NCI-H2227 (cell line): ENCODE results near the gene C17orf78.
"Not testable (repeated sequence)": the region's sequence is repeated elsewhere in the genome, so short reads cannot be mapped to it uniquely, and the experiment has no call there.

ENCODE experiments used
- DNase-seq: peaks from one replicate; lab custom pipeline; 2025; ENCODE audit not compliant: unreplicated experiment; lab: John Stamatoyannopoulos, UW

The C17orf78 gene

DNA sequence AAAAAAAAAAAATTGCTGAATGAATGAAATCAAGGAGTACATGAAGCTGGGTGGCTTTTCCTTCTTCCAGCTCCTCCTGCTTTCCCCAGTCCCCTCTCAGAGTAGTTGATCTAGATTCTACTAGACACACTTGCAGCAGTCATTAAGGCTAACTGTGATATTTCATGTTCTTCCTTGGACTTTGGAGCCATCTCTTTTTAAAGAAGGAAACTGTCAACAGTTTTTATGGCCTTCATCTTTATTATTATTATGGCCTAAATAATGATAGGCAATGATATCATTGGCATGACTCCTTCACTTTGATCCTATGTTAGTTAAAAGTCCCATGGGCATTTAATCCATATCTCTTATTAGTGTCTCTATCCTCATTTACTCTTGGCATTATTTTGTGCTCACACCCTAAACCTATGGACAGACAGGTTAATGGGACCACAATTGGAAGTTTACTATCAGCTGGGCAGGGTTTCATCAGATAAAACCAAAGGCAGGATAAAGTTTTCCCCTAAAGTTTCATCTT is 9.7 kb downstream of the C17orf78 start:
- DNase-seq, result no peak

DNA sequence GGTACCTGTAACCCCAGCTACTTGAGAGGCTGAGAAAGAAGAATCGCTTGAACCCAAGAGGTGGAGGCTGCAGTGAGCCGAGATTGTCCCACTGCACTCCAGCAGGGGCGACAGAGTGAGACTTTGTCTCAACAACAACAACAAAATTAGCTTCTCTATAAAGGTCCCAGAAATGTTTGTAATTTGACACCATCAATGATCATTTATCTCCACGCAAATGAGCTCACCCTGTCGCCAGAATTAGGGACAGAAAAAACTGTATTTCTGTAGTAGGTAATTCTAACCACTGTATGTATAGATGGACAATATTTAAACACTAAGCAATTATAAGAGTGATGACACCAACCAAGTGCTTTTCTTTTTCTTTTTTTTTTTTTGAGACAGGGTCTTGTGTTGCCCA is 10.7 kb downstream of the C17orf78 start:
- no peak for DNase-seq

GRCh38 chr17:37388266-37388665 is 12.5 kb downstream of the C17orf78 start:
- no peak for DNase-seq

- no peak for DNase-seq
Observed at GRCh38 chr17:37389160-37389559, 13.4 kb downstream of the C17orf78 start.

DNA sequence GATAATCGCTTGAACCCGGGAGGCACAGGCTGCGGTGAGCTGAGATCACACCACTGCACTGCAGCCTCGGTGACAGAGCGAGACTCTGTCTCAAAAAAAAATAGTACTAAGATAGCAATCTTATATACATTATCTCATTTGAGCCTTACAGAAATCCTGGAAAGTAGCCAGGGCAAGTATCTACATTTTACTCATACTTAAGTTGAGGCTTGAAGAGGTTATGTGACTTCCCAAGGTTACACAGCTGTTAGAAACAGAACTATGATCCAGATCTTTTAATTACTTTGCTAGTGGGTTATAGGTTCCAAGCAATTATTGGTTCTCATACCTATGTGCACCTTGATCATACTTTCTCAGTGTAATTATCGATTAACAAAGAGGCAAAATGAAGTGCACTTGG is 15.4 kb downstream of the C17orf78 start:
- DNase-seq, result no peak

DNA sequence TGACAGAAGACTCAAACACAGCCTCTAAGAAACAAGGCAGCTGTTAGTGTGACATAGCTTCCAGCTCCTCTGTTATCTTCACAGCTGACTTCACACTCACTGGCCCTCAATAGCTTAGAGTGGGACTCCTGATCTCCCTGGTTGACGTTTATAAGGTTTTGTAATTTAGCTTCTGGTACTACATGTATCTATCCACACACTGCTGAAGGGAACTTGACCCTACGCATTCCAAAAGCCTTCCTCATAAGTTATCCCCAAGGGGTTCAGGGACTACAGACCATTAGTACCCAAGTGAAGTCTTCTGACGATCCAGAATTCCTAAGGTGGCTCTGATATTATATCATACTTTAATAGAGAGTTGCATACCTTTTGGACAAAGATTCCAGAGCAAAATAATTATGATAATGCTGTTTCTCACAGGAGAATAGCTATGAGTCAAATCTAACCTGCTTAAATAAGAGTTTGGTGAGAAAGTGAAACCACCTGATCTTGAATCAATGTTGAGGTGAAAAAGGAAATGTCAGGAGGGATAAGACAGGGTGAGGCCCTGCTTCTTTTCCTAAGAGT is 16.3 kb downstream of the C17orf78 start:
- DNase-seq, result no peak

GRCh38 chr17:37393352-37393751 is 17.6 kb downstream of the C17orf78 start:
- DNase-seq, result no peak

DNA sequence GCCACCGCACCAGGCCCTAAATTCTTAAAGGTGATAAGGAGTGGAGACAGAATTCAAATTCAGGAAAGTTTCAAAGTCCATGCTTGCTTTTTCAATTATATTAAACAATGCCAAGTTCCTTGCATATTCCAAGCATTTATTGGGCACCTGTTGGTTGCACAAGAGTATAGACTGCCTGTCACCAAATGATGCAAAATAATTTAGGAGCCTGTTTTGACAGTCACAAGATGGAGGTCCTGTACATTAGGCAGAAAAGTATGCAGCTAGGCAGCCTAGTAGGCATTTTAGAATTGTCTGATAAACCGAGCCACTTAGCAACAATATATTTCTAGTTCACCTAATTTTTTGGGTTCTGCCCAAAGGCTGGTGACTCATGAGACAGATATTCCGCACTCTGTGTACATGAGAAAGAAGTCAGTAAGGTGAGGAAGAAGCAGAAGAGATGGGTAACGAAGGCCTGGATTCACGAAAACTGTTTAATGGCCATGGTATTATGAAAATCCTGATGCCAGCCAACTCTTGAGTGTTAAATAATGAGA is 23.5 kb downstream of the C17orf78 start:
- DNase-seq, result no peak

GRCh38 chr17:37400505-37400904 is 24.7 kb downstream of the C17orf78 start:
- no peak for DNase-seq

DNA sequence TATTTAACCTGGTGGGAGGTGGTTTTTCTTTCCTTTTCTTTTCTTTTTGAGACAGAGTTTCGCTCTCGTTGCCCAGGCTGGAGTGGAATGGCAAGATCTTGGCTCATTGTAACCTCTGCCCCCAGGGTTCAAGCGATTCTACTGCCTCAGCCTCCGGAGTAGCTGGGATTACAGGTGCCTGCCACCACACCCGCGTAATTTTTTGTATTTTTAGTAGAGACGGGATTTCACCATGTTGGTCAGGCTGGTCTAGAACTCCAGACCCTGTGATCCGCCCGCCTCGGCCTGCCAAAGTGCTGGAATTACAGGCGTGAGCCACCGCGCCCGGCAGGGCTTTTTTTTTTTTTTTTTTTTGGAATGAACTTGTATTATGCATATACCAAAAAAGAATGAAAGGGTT is 29.7 kb downstream of the C17orf78 start:
- not testable (repeated sequence) for DNase-seq

- DNase-seq, result peak; percentile 49
Observed at GRCh38 chr17:37405955-37406634, 30.3 kb downstream of the C17orf78 start.

DNA sequence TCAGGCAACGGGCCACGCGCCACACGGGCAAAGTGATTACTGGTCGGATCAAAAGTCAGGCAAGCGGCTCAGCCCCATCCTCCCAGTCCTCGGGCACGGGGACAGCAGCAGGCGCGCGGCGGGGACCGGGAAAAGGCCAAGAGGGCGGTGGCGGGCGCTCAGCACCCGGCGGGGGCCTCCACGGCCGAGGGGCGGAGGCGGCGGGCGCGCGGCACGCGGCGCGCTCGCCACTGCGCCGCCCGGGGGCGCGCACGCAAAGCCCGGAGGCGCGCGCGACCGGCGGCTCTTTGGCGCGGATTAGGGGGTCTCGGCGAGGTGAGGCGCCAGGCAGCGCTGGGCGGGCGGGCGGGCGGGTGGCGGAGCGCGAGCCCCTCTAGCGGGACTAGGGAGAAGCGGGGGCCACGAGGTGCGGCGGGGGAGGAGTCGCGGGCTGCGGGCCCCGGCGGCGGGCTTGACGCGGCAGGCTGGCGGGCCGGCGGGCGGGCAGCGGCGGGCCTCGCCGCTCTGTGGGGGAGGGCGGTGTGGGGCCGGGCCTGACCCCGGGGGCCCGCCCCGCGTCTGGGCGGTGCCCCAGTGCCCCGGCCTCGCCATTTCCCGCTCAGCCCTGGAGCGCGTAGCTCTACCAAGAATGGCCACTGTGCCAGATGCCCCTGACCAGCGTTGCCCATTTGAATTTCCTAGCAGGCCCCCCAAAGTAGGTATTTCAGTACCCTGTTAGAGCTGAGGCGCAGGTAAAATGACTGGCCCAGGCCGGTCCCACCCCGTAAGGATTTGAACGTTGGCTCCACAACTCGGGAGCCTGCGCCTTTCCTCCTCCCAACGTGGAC is 31.1 kb downstream of the C17orf78 start, which contains the start of the genes ACACA and TADA2A:
ACACA (minus strand) TSS at position 202 of the 827 bp plus-strand sequence. CDS start 537 bp downstream, outside the sequence.
TADA2A (plus strand) TSS at position 252 of the 827 bp plus-strand sequence. CDS start 4,480 bp downstream, outside the sequence.
- DNase-seq, result peak; percentile 93

DNA sequence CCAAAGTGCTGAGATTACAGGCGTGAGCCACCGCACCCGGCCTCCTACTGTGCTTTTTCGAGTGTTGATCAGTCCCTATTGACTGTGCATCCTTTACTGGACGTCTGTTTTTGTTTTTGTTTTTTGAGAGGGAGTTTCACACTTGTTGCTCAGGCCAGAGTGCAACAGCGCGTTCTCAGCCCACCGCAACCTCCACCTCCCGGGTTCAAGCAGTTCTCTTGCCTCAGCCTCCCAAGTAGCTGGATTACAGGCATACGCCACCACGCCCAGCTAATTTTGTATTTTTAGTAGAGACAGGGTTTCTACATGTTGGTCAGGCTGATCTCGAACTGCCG is 32.3 kb downstream of the C17orf78 start:
- not testable (repeated sequence) for DNase-seq

GRCh38 chr17:37410357-37410756 is 34.6 kb downstream of the C17orf78 start:
- DNase-seq, result no peak

DNA sequence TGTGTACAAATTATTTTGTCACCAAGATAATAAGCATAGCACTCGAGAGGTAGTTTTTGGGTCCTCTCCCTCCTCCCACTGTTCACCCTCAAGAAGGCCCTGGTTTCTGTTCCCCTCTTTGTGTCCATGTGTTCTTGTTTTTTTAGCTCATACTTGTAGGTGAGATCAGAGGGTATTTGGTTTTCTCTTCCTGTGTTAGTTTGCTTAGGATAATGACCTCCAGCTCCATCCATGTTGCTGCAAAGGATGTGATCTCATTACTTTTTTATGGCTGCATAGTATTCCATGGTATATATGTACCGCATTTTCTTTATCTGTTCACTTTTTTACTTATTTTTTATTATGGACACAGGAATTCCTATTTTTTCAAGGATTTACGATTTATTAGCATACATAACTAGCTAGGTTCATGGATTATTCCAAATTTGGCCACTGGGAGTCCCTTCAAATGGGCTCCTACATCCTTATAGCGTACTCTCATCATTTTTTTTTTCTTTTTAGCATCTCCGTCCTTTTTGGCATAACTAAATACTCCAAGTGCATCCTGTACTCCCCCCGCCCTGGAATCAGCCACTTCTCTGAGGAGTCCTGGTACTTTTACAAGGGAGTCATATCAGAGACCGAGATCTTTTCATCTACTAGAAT is 38.2 kb downstream of the C17orf78 start:
- no peak for DNase-seq

GRCh38 chr17:37417852-37418251 is 42.1 kb downstream of the C17orf78 start:
- DNase-seq, result no peak

- no peak for DNase-seq
Observed at GRCh38 chr17:37422971-37423625, 47.3 kb downstream of the C17orf78 start.

- DNase-seq, result no peak
Observed at GRCh38 chr17:37425268-37425667, 49.5 kb downstream of the C17orf78 start.

- DNase-seq, result no peak
Observed at GRCh38 chr17:37429039-37429438, 53.3 kb downstream of the C17orf78 start.

DNA sequence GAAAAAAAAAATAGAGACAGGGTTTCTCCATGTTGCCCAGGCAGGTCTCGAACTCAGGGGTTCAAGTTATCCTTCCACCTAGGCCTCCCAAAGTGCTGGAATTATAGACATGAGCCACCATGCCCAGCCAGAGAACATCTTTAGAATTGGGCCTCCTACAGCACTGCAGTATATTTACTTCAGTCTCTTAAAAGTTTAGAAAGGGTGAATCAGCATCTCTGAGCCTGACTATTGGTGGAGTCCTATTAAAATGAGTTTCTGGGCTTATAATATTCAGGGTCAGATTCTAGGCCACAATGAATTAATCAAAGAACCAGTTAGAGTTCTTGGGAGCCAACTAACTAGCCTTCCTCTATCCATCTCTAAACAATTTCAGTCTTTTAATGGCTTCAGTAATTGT is 53.7 kb downstream of the C17orf78 start:
- no peak for DNase-seq
